Measurements from ENCODE around the gene CNEP1R1. TPM values are rescaled to one million over a fixed set of nuclear protein-coding genes. Genes with fewer than 3 reads are reported as not detected.
"Not testable (repeated sequence)": the region's sequence is repeated elsewhere in the genome, so short reads cannot be mapped to it uniquely, and the experiment has no call there.

The CNEP1R1 gene
- polyA plus RNA-seq, 10 donors = 14.6 to 27.3 (median 21.0) TPM

DNA sequence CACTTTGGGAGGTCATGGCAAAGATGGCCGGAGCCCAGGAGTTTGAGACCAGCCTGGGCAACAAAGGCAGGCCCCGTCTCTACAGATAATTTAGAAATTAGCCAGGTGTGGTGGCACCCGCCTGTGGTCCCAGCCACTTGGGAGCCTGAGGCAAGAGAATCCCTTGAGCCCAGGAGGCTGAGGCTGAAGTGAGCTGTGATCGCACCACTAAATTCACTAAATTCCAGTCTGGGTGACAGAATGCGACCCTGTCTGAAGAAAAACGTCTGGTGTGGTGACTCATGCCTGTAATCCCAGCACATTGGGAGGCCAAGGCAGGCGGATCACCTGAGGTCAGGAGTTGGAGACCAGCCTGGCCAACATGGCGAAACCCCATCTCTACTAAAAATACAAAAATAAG is 10.8 kb upstream of the CNEP1R1 start:
- DNase-seq = not testable (repeated sequence)

DNA sequence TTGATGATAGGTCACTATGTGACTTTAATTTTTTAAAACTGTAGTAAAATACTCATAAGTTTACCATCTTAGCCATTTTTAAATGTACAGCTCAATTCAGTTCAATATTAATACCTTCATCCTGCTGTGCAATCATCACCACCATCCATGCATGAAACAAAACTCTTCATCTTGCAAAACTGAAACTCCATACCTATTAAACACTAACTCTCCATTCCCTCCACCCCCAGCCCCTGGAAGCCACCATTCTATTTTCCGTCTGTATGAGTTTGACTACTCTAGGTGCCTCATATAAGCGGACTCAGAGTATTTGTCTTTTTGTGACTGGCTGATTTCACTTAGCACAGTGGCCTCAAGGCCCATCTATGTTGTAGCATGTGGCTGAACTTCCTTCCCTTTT is 9.4 kb upstream of the CNEP1R1 start:
- no peak for DNase-seq

- DNase-seq = no peak
Observed at GRCh38 chr16:50017553-50017952, 7.5 kb upstream of the CNEP1R1 start.

DNA sequence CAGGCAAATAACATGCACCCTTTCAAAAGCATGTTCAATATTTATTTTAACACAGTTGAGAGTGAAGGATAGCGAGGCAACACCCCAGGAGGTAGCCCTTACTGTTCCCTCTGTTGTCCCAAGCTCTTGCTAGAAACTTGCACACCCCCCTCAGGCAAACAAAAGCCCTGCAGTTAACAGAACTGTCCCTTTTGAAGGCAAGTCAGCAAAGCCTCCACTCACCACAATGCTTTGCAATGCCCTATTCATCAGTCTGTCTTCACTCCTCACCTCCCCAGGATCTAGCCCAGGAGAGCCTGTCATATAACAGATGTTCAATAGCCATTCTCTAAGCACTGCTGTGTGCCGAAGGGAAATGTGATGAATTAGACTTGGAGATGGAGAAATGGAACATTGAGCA is 3.5 kb upstream of the CNEP1R1 start:
- DNase-seq = no peak

GRCh38 chr16:50023641-50024040 is 1.4 kb upstream of the CNEP1R1 start:
- no peak for DNase-seq

GRCh38 chr16:50024207-50024606 is 818 bp upstream of the CNEP1R1 start:
- DNase-seq = no peak

DNA sequence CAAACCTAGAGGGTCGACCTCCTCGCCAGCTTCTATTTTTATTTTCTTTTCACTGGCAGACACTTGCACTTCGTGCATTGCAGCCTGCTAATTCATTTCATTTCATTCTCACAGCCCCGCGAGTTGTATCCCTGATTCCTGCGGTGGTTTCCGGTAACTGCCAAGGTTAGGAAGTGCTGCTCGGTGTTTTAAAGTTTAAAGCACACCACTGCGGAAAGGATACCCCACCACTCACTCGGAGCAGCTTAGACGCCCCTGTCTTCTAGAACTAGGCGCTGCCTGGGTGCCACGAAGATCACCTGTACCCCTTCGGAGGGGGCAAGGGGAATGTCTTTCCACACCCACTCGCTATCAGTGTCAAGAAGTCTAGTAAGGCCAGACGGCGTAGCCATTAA is 509 bp downstream of the CNEP1R1 start:
- peak in 1 of 3 donors; percentile 10 for DNase-seq

DNA sequence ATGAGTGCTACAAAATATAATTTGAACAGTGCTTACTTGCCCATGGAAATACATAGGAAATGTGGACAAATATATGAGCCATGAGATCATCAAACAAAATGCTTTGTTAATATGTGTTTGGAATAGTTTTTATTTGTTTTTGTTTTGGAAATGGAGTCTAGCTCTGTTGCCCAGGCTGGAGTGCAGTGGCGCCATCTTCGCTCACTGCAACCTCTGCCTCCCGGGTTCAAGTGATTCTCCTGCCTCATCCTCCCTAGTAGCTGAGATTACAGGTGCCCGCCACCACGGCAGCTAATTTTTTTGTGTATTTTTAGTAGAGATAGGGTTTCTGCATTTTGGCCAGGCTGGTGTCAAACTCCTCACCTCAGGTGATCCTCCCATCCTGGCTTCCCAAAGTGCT is 2.8 kb downstream of the CNEP1R1 start:
- no peak for DNase-seq

DNA sequence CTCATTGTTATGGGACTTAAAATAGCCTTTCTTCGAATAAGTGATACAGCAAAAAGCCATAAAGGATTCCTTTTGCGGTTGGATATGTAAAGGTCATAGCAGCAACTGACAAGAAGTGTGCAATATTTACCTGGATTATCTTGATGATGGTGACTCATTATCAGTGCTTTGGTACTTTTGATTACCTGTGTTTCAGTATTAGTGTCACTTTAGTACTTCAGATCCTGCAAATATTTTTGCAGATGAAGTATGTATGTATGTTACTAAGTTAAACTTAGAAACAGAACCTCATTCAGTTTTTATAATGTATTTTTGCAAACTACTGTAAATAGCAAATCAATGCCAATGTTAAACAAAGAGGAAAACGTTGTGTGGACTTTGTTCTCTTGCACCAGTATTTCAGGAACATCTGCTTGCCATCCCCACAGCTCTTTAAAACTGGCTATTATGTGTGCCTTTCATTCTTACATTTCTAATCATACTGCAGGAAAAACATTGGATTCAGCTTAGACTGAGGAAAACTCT is 10.5 kb downstream of the CNEP1R1 start:
- no peak for DNase-seq

DNA sequence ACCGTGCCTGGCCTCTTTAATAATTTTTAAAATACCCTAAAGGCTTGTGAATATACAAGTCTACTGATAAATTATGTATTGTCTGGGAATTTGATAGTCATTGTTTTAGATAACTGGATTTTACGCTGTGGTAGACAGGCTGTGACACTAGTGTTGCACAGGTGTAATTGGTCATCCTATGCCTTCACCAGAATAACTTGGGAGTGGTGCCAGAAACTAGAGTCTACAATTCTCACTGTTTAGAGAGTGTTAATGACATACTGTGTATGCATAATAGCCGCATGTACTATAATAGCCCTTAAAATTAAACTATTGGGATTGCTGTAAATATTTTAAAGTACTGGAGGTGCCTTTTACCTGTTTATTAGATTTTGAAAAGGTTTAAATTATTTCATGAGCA is 11.4 kb downstream of the CNEP1R1 start:
- DNase-seq = no peak

- peak in 1 of 3 donors; percentile 9 for DNase-seq
Observed at GRCh38 chr16:50037662-50038220, 12.7 kb downstream of the CNEP1R1 start.

- DNase-seq = no peak
Observed at GRCh38 chr16:50038286-50038685, 13.3 kb downstream of the CNEP1R1 start.

GRCh38 chr16:50038756-50039529 is 13.9 kb downstream of the CNEP1R1 start:
- peak; percentile 7 to 48 (median 18) for DNase-seq

DNA sequence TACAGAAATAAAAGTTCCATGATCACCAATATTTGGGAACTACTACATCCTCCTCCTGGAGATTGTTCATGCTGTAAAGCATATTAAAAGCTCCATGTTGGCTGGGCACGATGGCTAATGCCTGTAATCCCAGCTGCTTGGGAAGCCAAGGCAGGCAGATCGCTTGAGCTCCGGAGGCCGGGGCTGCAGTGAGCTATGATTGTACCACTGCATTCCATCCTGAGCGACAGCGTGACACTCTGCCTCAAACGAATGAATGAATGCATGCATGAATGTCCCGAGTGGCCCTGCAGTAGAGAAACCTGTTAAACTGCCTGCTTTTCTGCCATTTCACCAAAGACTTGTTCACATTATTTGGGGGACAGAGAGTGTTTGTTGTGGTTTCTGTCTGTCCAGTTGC is 15.0 kb downstream of the CNEP1R1 start:
- DNase-seq = no peak

GRCh38 chr16:50040710-50041109 is 15.7 kb downstream of the CNEP1R1 start:
- DNase-seq = no peak

DNA sequence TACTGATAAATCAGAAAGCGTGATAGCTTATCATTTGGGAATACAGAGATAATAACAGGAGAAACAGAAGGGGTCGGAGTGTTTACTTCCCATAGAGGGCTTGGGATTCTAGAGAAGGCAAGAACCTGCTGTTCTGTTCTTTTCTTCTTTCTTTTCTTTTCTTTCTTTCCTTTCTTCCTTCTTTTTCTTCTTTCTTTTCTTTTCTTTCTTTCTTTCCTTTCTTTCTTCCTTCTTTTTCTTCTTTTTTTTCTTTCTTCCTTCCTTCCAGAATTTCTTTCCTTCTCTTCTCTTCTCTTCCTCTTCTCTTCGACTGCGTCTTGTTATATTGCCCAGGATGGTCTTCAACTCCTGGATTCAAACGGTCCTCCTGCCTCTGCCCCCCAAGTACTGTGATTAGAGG is 18.3 kb downstream of the CNEP1R1 start:
- no peak for DNase-seq

DNA sequence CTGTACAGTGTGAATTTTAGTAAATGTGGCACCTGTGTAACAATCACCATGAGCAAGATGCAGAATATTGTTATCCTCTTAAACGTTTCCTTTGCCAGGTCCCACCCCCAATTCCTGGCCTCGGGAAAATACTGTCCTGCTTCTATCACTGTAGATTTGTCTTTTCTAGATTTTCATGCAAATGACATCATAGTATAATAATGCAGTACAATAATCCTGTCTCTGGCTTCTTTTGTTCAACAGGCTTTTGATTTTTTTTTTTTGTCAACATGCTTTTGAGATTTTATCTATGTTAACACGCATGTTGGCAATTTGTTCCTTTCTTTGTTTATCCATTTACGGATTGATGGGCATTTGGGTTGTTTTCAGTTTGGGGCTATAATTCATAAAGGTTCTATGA is 20.4 kb downstream of the CNEP1R1 start:
- no peak for DNase-seq

DNA sequence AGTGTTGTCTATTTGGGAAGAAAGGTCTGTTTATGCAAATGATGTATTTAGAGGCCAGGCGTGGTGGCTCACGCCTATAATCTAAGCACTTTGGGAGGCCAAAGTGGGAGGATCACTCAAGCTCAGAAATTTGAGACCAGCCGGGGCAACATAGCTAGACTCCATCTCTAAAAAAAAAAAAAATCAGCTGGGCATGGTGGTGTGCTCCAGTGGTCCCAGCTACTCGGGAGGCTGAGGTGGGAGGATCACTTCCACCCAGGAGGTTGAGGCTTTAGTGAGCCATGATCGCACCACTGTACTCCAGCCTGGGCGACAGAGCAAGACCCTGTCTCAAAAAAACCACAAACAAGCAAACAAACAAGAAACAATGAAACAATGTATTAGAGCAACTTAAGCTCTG is 21.8 kb downstream of the CNEP1R1 start:
- no peak for DNase-seq

DNA sequence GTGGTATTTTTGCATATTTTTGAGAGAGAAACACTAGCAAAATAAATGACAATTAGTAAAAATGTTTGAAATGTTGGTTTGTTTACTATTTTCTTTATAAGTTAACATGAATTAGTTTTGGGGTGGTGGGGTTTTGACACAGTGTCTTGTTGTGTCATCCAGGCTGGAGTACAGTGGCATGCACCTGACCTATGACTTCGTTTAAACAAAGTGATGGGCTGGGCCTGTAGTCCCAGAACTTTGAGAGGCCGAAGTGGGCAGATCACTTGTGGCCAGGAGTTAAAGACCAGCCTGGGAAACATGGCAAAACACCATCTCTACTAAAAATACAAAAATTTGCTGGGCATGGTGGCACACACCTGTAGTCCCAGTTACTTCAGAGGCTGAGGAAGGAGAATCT is 22.8 kb downstream of the CNEP1R1 start:
- no peak for DNase-seq

- DNase-seq = no peak
Observed at GRCh38 chr16:50050802-50051201, 25.8 kb downstream of the CNEP1R1 start.

- no peak for DNase-seq
Observed at GRCh38 chr16:50056226-50056625, 31.2 kb downstream of the CNEP1R1 start.

- DNase-seq = no peak
Observed at GRCh38 chr16:50058091-50058771, 33.2 kb downstream of the CNEP1R1 start.

- DNase-seq = no peak
Observed at GRCh38 chr16:50059111-50059510, 34.1 kb downstream of the CNEP1R1 start.

Measured in muscle of back (tissue), 11 donors.